GM21390 (cell line): Measurements from ENCODE around the gene SLC6A14.

ENCODE experiments used
- ATAC-seq: cut with Tn5 transposase; IDR thresholded peaks from one replicate; pipeline ENCODE4 v1.9.1; 2021; ENCODE audit not compliant: unreplicated experiment

SLC6A14 gene

GRCh38 chrX:116436358-116436816, at the start of gene SLC6A14:
Gene SLC6A14, plus strand, starts transcription at chrX:116436606. Its CDS starts 104 bp downstream, at chrX:116436710.
- no peak for ATAC-seq

GRCh38 chrX:116395752-116396151, 40.7 kb upstream of the SLC6A14 start:
- no peak for ATAC-seq

GRCh38 chrX:116399681-116400080, 36.7 kb upstream of the SLC6A14 start:
- no peak for ATAC-seq

GRCh38 chrX:116409219-116409618, 27.2 kb upstream of the SLC6A14 start:
- ATAC-seq: no peak

GRCh38 chrX:116413273-116413672, 23.1 kb upstream of the SLC6A14 start:
- no peak for ATAC-seq

- ATAC-seq: no peak
Measured at GRCh38 chrX:116417214-116417613, 19.2 kb upstream of the SLC6A14 start.

GRCh38 chrX:116417968-116418367, 18.4 kb upstream of the SLC6A14 start:
- no peak for ATAC-seq

- no peak for ATAC-seq
Measured at GRCh38 chrX:116427978-116428377, 8.4 kb upstream of the SLC6A14 start.

- ATAC-seq: no peak
Measured at GRCh38 chrX:116435597-116435996, 809 bp upstream of the SLC6A14 start.

- no peak for ATAC-seq
Measured at GRCh38 chrX:116449156-116449555, 12.8 kb downstream of the SLC6A14 start.

GRCh38 chrX:116462822-116463221, 26.4 kb downstream of the SLC6A14 start, which contains the start of gene CT83:
Gene CT83, minus strand, starts transcription at chrX:116462976. Its CDS starts 120 bp downstream, at chrX:116462856.
- no peak for ATAC-seq

- ATAC-seq: no peak
Measured at GRCh38 chrX:116480059-116480458, 43.7 kb downstream of the SLC6A14 start.

GRCh38 chrX:116490104-116490503, 53.7 kb downstream of the SLC6A14 start:
- no peak for ATAC-seq

GRCh38 chrX:116493271-116493670, 56.9 kb downstream of the SLC6A14 start:
- no peak for ATAC-seq

- no peak for ATAC-seq
Measured at GRCh38 chrX:116499780-116500179, 63.4 kb downstream of the SLC6A14 start.
